ENCODE measurements around the gene SLX9. TPM values are rescaled to one million over a fixed set of nuclear protein-coding genes. Genes with fewer than 3 reads are reported as not detected.

SLX9 gene
- total RNA-seq, 6 experiments from 2014 or later: 15.0 to 27.9 (median 17.1) TPM

- H3K4me1 ChIP-seq: no peaks in the 10 kb centered on the region
- ATAC-seq (peak; percentile 3 to 30 (median 20)), DNase-seq (peak in 2 of 3 donors; percentile 34 to 52)
- H3K27ac ChIP-seq: no peak overlapping the region
- no peaks in the 10 kb centered on the region for H3K27me3 ChIP-seq
- H3K4me3 ChIP-seq: no peak overlapping the region
- 10% methylated on average over 2 of the region's 26 CpGs for WGBS (ENCODE audit: insufficient coverage, low coverage, low lambda C conversion rate, missing lambda C conversion rate)
- intact Hi-C loops (cut with DNase I): no loop called here
- no peaks in the 10 kb centered on the region for H3K9me3 ChIP-seq
- no peaks in the 10 kb centered on the region for H3K36me3 ChIP-seq
- TF ChIP-seq, protein P1, sequence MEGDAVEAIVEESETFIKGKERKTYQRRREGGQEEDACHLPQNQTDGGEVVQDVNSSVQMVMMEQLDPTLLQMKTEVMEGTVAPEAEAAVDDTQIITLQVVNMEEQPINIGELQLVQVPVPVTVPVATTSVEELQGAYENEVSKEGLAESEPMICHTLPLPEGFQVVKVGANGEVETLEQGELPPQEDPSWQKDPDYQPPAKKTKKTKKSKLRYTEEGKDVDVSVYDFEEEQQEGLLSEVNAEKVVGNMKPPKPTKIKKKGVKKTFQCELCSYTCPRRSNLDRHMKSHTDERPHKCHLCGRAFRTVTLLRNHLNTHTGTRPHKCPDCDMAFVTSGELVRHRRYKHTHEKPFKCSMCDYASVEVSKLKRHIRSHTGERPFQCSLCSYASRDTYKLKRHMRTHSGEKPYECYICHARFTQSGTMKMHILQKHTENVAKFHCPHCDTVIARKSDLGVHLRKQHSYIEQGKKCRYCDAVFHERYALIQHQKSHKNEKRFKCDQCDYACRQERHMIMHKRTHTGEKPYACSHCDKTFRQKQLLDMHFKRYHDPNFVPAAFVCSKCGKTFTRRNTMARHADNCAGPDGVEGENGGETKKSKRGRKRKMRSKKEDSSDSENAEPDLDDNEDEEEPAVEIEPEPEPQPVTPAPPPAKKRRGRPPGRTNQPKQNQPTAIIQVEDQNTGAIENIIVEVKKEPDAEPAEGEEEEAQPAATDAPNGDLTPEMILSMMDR (IDR thresholded peaks at IDR 0.05): no peak
- no peak for TF ChIP-seq POLR2A (IDR thresholded peaks at IDR 0.05)
Measured at GRCh38 chr21:44984792-44985440, 45.1 kb downstream of the SLX9 start.

DNA sequence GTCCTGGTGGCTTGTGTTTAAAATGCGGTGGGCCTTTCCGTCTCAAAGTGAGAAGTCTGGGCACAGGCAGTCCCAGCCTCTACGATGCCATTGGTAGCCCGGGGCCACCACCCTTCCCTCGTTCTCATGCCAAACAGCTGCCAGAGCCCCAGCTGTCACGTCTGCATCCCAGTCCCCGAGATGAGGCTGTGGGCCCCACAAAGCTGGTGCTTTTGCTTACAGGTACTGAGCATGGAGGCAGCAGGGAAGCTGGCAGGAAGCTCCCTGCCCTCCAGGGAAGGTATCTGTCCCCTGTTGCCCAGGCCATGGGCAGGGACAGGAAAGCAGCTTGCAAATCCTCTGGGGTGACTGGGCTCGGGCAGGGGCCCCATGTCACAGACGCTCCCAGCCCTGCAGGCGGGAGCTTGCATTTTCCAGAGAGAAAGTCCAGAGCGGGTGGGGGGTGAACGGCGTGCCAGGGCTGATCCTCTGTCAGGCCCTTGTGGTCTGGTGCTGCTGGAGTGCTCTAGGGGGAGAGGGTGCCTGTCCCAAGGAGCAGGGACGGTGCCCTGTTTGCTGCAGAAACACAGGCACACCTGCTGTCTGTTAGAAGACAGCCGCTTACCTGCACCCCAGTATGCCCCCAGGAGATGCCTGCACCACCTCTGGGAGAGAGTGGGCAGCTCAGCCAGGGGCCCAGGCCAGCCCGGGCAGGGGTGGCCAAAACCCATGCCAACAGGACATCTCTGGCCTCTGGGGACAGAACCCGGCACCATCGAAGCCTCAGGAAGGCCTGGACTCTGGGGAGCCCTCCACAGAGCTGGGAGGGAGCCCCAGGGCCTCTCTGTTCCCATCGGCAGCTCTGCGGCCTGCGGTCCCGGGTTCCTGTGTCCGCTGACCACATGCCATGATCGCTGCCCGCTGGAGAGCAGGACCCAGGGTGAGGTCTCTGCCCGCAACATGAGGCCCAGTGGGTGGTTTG lies 45.9 kb downstream of the SLX9 start:
- no peaks in the 10 kb centered on the region for H3K27me3 ChIP-seq
- TF ChIP-seq, protein P1 (IDR thresholded peaks at IDR 0.05): no peak
- no peak for TF ChIP-seq POLR2A (IDR thresholded peaks at IDR 0.05)
- H3K36me3 ChIP-seq: no peaks in the 10 kb centered on the region
- ATAC-seq: no peak
- peak in 2 of 3 donors; percentile 14 to 46 for DNase-seq
- H3K4me1 ChIP-seq: no peaks in the 10 kb centered on the region
- H3K9me3 ChIP-seq: no peaks in the 10 kb centered on the region
- H3K27ac ChIP-seq: no peak overlapping the region
- WGBS (ENCODE audit: insufficient coverage, low coverage, low lambda C conversion rate, missing lambda C conversion rate): 73% methylated on average over 7 of the region's 26 CpGs
- intact Hi-C loops (cut with DNase I): no loop called here
- H3K4me3 ChIP-seq: no peak overlapping the region

DNA sequence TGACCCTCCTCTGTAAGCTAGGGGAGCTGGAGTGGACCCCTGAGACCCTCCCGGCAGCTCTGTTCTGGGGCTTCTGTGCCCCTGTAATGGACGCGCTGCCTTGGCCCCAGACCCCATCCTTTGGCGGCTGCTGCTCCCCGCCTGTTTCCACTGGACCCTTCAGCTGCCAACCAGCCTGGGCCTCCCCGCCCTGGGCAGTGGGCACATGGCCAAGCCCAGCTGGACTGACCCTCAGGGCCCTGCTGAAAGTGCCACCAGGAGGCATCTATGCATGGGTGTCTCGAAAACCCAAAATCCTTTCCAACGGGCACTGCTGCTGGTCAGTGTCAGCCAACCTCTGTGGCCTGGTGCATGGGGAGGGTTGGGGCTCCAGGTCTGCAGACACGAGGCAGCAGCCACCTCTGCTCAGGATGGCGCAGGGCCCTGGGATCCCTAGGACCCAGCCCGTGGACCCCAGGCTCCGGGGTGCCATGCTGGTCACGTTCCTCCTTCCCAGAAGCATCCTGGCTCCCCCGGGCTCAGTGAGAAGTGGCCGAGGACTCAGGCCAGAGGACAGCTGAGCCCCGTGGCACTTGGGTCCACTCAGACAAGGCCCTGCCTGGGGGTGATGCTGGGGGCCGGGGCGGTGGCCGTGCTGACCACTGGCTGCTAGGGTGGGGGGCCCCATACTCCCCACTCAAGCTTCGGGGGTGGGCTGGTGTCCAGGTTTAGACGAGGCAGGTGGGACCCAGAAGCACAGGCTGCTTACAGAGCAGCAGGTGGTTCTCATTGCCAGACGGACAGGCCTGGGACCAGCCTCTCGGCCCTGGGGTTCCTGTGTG lies 46.9 kb downstream of the SLX9 start:
- no peak for TF ChIP-seq POLR2A (IDR thresholded peaks at IDR 0.05)
- TF ChIP-seq, protein P1 (IDR thresholded peaks at IDR 0.05): no peak
- Histone ChIP-seq H3K36me3 (no peaks in the 10 kb centered on the region), H3K9me3 (no peaks in the 10 kb centered on the region), H3K4me3 (no peak overlapping the region), H3K27me3 (no peaks in the 10 kb centered on the region), H3K4me1 (no peaks in the 10 kb centered on the region), H3K27ac (no peak overlapping the region)
- DNase-seq: peak in 2 of 3 donors; percentile 19 to 51
- intact Hi-C loops (cut with DNase I): no loop called here
- WGBS (ENCODE audit: insufficient coverage, low coverage, low lambda C conversion rate, missing lambda C conversion rate): no CpG with 5 or more reads among the region's 23 CpGs
- ATAC-seq: no peak

DNA sequence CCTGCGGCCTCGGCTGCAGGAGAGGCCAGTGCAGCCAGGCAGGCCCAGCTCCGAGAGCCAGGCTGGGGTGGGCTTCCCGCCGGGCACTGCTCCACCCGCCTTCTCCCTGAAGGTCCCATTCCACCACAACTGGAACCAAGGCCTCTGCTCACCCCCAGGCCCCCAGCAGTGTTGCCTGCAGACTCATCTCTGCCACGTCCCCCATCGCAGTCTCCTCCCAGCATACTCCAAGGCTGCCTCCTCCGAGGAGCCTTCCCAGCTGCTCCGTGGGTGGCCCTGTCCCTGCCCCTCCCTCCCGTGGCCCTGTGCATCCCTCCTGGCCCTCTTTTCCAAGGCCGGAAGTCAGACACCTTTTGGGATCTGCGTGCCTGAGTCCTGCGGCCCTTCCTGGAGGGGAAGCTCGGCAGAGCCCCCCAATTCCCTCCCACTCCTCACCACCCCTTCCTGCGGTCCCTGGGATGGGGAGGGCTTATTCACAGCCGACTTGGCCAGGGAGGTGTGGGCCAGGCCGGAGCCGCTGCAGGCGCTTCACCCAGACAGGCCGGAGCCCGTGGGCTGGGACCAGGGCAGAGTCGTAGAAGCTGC lies 47.6 kb downstream of the SLX9 start:
- H3K4me1 ChIP-seq: no peaks in the 10 kb centered on the region
- H3K9me3 ChIP-seq: no peaks in the 10 kb centered on the region
- TF ChIP-seq, protein P1 (IDR thresholded peaks at IDR 0.05): no peak
- no peak for TF ChIP-seq POLR2A (IDR thresholded peaks at IDR 0.05)
- ATAC-seq (no peak), DNase-seq (no peak)
- intact Hi-C loops (cut with DNase I): no loop called here
- H3K27ac ChIP-seq: no peak overlapping the region
- H3K4me3 ChIP-seq: no peak overlapping the region
- H3K36me3 ChIP-seq: no peaks in the 10 kb centered on the region
- 83% methylated on average over 9 of the region's 23 CpGs for WGBS (ENCODE audit: insufficient coverage, low coverage, low lambda C conversion rate, missing lambda C conversion rate)
- no peaks in the 10 kb centered on the region for H3K27me3 ChIP-seq

All from right lobe of liver (tissue), 6 donors.